CD4-positive, alpha-beta T cell treated with Interleukin-21 for 1 hour (primary cell): Measurements from ENCODE around the gene USP26.
"Not testable (repeated sequence)": the region's sequence is repeated elsewhere in the genome, so short reads cannot be mapped to it uniquely, and the experiment has no call there.

ENCODE experiments used
- DNase-seq: peaks from one replicate; pipeline ENCODE4 v3.0.0-alpha.2; 2020

The USP26 gene

GRCh38 chrX:133097031-133097430 is at the start of gene USP26:
USP26 (minus strand) TSS chrX:133097109; CDS start chrX:133028220, 68,889 bp downstream.
- DNase-seq, result no peak

GRCh38 chrX:133134282-133134681 is 37.4 kb upstream of the USP26 start:
- no peak for DNase-seq

GRCh38 chrX:133120406-133120805 is 23.5 kb upstream of the USP26 start:
- no peak for DNase-seq

GRCh38 chrX:133094098-133094731 is 2.7 kb downstream of the USP26 start:
- DNase-seq, result no peak

- DNase-seq, result no peak
Observed at GRCh38 chrX:133090236-133090809, 6.6 kb downstream of the USP26 start.

- no peak for DNase-seq
Observed at GRCh38 chrX:133089411-133089810, 7.5 kb downstream of the USP26 start.

GRCh38 chrX:133085785-133086184 is 11.1 kb downstream of the USP26 start:
- no peak for DNase-seq

- DNase-seq, result not testable (repeated sequence)
Observed at GRCh38 chrX:133085056-133085455, 11.9 kb downstream of the USP26 start.

- no peak for DNase-seq
Observed at GRCh38 chrX:133083899-133084298, 13.0 kb downstream of the USP26 start.

- DNase-seq, result no peak
Observed at GRCh38 chrX:133081990-133082389, 14.9 kb downstream of the USP26 start.

- DNase-seq, result not testable (repeated sequence)
Observed at GRCh38 chrX:133077856-133078255, 19.1 kb downstream of the USP26 start.

- DNase-seq, result no peak
Observed at GRCh38 chrX:133072566-133072965, 24.3 kb downstream of the USP26 start.

GRCh38 chrX:133068461-133068860 is 28.4 kb downstream of the USP26 start:
- no peak for DNase-seq

- DNase-seq, result no peak
Observed at GRCh38 chrX:133056341-133056740, 40.6 kb downstream of the USP26 start.

- DNase-seq, result no peak
Observed at GRCh38 chrX:133054761-133055405, 42.0 kb downstream of the USP26 start.

GRCh38 chrX:133053861-133054598 is 42.9 kb downstream of the USP26 start:
- DNase-seq, result no peak

GRCh38 chrX:133048751-133049150 is 48.2 kb downstream of the USP26 start:
- DNase-seq, result no peak

- no peak for DNase-seq
Observed at GRCh38 chrX:133046601-133047000, 50.3 kb downstream of the USP26 start.

- DNase-seq, result no peak
Observed at GRCh38 chrX:133045986-133046385, 50.9 kb downstream of the USP26 start.

GRCh38 chrX:133044145-133044786 is 52.6 kb downstream of the USP26 start:
- not testable (repeated sequence) for DNase-seq

GRCh38 chrX:133042260-133042659 is 54.6 kb downstream of the USP26 start:
- DNase-seq, result no peak

GRCh38 chrX:133033010-133033409 is 63.9 kb downstream of the USP26 start:
- DNase-seq, result no peak

GRCh38 chrX:133018229-133018628 is 78.7 kb downstream of the USP26 start:
- DNase-seq, result no peak
